ENCODE data around the gene LGALS1. TPM values are rescaled to one million over a fixed set of nuclear protein-coding genes. Genes with fewer than 3 reads are reported as not detected.
A peak's percentile ranks its signal among the peaks of the same experiment; 100 is the strongest.

Gene LGALS1
- polyA plus RNA-seq (ENCODE audit: insufficient read length in 12 of 12): 1,000 to 10,000 TPM in 11 of 12 donors, not detected in 1; 1,080 to 2,513 (median 1,522) TPM
- long read RNA-seq, donor 1, transcript LGALS1-201 (4 exons, 560 nt): major isoform, 495 of 624 reads
- long read RNA-seq, donor 1, partial matches to known transcripts: 91 of 624 reads
- long read RNA-seq, donor 1, other reads (novel, unspliced or antisense): 36 of 624 reads
- long read RNA-seq, donor 2, transcript LGALS1-201 (4 exons, 560 nt): major isoform, 1,370 of 1,672 reads
- long read RNA-seq, donor 2, partial matches to known transcripts: 211 of 1,672 reads
- long read RNA-seq, donor 2, other reads (novel, unspliced or antisense): 85 of 1,672 reads
- long read RNA-seq, donor 3, transcript LGALS1-201 (4 exons, 560 nt): major isoform, 647 of 885 reads
- long read RNA-seq, donor 3, partial matches to known transcripts: 182 of 885 reads
- long read RNA-seq, donor 3, other reads (novel, unspliced or antisense): 52 of 885 reads
- long read RNA-seq, donor 4, transcript LGALS1-201 (4 exons, 560 nt): major isoform, 586 of 740 reads
- long read RNA-seq, donor 4, partial matches to known transcripts: 102 of 740 reads
- long read RNA-seq, donor 4, other reads (novel, unspliced or antisense): 47 of 740 reads
- long read RNA-seq, donor 5, transcript LGALS1-201 (4 exons, 560 nt): major isoform, 1,601 of 1,911 reads
- long read RNA-seq, donor 5, partial matches to known transcripts: 195 of 1,911 reads
- long read RNA-seq, donor 5, other reads (novel, unspliced or antisense): 109 of 1,911 reads
- long read RNA-seq, donor 6, transcript LGALS1-204 (2 exons, 303 nt): minor isoform, 9 of 1,130 reads
- long read RNA-seq, donor 6, transcript LGALS1-201 (4 exons, 560 nt): major isoform, 838 of 1,130 reads
- long read RNA-seq, donor 6, partial matches to known transcripts: 228 of 1,130 reads
- long read RNA-seq, donor 6, other reads (novel, unspliced or antisense): 52 of 1,130 reads
- long read RNA-seq, donor 7, transcript LGALS1-201 (4 exons, 560 nt): major isoform, 627 of 785 reads
- long read RNA-seq, donor 7, partial matches to known transcripts: 101 of 785 reads
- long read RNA-seq, donor 7, other reads (novel, unspliced or antisense): 50 of 785 reads
- long read RNA-seq, donor 8, transcript LGALS1-201 (4 exons, 560 nt): major isoform, 1,043 of 1,308 reads
- long read RNA-seq, donor 8, partial matches to known transcripts: 168 of 1,308 reads
- long read RNA-seq, donor 8, other reads (novel, unspliced or antisense): 89 of 1,308 reads
- long read RNA-seq, donor 9, transcript LGALS1-204 (2 exons, 303 nt): minor isoform, 7 of 1,279 reads
- long read RNA-seq, donor 9, transcript LGALS1-201 (4 exons, 560 nt): major isoform, 993 of 1,279 reads
- long read RNA-seq, donor 9, partial matches to known transcripts: 224 of 1,279 reads
- long read RNA-seq, donor 9, other reads (novel, unspliced or antisense): 53 of 1,279 reads
- long read RNA-seq, donor 10, transcript LGALS1-201 (4 exons, 560 nt): major isoform, 1,214 of 1,509 reads
- long read RNA-seq, donor 10, transcript LGALS1-204 (2 exons, 303 nt): minor isoform, 6 of 1,509 reads
- long read RNA-seq, donor 10, partial matches to known transcripts: 205 of 1,509 reads
- long read RNA-seq, donor 10, other reads (novel, unspliced or antisense): 81 of 1,509 reads
- long read RNA-seq, donor 11, transcript LGALS1-201 (4 exons, 560 nt): major isoform, 1,188 of 1,449 reads
- long read RNA-seq, donor 11, transcript LGALS1-204 (2 exons, 303 nt): minor isoform, 12 of 1,449 reads
- long read RNA-seq, donor 11, partial matches to known transcripts: 157 of 1,449 reads
- long read RNA-seq, donor 11, other reads (novel, unspliced or antisense): 92 of 1,449 reads

- peak; percentile 97 for DNase-seq
These were observed at the start of gene LGALS1 for GRCh38 chr22:37674951-37675929. LGALS1 (plus strand) TSS chr22:37675636; CDS start chr22:37675703, 67 bp downstream.

DNA sequence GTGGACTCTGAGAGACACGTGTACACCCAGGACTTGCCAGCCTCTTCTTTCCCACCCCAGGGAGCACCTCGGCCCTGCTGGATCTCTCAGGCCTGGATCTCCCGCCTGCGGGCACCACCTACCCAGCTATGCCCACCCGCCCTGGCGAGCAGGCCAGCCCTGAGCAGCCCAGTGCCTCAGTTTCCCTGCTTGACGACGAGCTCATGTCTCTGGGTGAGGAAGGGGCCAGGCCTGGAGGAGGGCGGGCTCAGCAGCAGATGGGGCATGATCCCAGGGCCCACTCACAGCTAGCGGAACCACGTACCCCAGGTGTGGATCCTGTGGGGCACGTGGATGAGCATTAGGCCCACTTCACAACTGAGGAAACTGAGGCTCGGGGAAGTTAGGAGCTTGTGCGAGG, 49.7 kb upstream of the LGALS1 start:
- DNase-seq: no peak

DNA sequence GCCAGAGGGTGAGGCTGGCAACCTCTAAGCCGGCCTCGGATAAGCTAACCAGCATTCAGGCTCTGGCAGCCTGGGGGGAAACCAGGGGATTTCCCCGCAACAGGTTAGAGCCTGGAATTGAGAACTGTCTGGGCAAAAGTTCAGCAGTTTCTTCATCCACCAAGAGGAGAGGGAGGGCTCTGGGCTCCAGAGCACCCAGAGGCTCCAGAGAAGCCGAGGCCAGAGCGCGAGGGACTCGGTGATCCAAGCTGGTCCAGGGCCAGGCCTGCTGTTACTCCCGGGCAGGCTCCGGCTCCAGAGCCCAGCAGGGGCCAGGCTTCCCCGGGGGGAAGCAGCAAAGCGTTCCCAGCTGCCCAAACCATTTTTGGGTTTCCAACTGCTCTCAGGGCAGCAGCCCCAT, 49.3 kb upstream of the LGALS1 start:
- DNase-seq: peak; percentile 69

- DNase-seq: no peak
These were observed 48.8 kb upstream of the LGALS1 start for GRCh38 chr22:37626556-37627075.

DNA sequence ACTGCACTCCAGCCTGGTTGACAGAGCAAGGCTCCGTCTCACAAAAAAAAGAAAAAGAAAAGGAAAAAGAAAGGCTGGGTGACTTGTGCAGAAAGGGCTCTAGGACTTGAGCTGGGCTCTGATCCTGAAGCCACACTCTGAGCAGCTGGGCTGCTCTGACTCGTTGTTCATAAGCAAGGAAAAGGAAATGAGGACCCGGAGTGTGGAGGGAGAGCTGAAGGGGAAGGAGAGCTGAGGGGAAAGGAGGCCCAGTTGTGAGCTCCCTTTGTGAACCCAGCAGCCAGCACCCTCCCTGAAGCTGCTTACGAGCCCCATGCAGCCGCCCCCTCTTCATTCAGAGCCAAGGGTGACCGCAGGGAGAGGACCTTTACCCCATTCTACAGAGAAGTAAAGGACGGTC, 48.3 kb upstream of the LGALS1 start:
- DNase-seq: no peak

DNA sequence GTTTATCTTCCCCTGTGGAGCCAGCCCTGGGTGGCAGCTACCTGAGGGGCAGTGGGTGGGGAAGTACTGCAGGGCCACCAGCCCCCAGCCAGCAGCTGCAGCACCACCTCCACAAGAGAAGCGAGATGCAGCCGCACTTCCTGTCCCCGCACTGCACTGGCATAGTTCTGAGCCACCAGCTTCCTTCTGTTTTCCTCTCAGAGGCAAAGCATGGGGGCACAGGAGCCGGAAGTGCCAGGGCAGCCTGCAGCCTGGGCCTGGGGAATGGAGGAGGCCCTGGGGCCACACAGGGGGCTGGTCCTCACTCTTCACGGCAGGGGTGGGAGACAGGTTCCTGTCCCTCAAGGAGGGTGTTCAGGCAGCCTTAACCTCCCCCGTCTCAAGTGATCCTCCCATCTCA, 47.9 kb upstream of the LGALS1 start:
- no peak for DNase-seq

DNA sequence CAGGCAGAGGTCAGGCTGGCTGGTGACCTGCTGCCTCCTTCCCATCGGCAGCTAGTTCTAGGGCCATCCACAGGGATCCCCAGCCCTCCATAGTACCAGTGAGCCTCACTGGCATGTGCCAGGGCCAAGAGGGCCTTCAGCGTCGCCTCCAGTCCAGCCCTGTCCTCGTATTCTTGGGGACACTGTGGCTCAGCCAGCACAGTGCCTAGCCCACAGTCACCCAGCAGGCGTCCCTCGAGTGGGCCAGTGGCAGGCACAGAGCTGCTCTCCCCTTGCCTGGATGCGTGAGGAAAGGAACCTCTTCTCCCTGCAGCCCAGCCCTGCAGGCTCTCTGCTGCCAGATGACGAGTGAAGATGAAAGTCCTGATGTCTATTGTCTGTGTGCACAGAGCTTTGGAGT, 46.6 kb upstream of the LGALS1 start:
- no peak for DNase-seq

- DNase-seq: no peak
These were observed 45.5 kb upstream of the LGALS1 start for GRCh38 chr22:37629928-37630327.

GRCh38 chr22:37630839-37631435, 44.5 kb upstream of the LGALS1 start:
- no peak for DNase-seq

GRCh38 chr22:37631448-37632173, 43.8 kb upstream of the LGALS1 start:
- DNase-seq: no peak

DNA sequence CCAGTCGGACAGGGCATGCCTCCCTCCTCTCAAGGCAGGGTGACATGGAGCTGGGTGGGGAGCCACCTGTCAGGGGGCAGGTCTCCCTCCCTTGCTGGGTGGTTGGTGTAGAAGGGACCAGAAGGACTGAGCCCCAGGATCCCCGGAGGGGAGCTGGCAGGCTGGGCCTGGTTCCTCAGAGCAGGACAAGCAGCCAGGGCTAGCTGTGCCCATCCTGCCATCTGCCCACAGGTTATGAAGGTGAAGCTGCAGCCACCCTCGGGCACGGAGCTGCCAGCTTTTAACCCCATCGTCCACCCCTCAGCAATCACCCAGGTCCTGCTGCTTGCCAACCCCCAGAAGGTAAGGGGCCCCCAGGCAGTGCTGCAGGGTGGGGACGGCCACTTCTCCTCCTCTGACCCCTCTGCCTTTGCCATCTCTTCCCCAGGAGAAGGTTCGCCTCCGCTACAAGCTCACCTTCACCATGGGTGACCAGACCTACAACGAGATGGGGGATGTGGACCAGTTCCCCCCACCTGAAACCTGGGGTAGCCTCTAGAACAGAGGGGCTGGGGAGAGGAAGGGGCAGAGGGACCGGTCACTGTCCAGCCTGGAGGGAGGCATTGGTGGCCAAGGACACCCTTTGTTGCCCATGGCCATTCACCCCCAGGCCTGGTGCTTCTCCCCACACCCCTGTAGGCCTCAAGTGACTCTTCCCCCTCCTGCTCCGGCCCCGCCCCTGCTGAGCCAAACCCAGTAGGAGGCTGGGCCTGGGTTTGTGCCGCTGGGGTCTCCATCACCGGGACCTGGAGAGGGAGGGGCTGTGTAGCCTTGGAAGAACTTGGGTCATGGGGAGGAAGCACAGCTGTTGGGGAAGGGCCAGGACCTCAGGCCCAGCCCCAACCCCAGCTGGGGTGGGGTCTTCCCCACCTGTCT, 43.0 kb upstream of the LGALS1 start:
- no peak for DNase-seq

GRCh38 chr22:37633089-37633624, 42.3 kb upstream of the LGALS1 start:
- no peak for DNase-seq

GRCh38 chr22:37633625-37634416, 41.6 kb upstream of the LGALS1 start:
- DNase-seq: peak; percentile 94

DNA sequence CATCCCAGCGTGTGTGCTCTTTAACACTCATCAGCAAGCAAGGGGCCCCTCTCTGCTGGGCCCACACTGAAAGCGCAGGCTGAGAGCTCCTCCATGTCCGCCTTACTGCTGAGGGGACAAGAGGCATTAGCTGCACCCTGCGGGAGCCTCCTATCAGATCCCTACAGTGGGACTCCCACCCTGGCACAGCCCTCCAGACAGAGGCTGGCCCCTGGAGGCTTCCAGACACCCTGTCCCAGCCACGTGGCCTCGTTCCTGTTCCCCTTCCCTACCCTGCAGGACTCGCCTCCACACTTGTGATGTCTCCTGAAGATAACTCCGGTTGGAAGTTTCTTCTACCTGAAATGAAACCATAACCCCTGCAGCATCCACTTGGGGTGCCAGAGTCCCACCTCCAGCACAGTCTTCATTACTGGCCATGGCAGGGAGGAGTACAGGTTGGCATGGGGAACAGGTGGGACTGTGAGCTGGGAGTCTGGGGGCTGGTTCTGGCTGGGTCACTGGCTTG, 41.0 kb upstream of the LGALS1 start:
- DNase-seq: no peak

- DNase-seq: no peak
These were observed 40.3 kb upstream of the LGALS1 start for GRCh38 chr22:37635157-37635556.

Measured in muscle of arm (tissue), 14 donors.